Urothelium cell line (cell line): ENCODE measurements around the gene PLXDC2.

Experiments used
- DNase-seq: peaks from one replicate; pipeline ENCODE4 v3.0.0; 2011; ENCODE audit warnings: low spot score, mixed read lengths
- FAIRE-seq: peaks from 2 replicates; lab custom pipeline; 2011; peaks lifted over from hg19 to GRCh38; lab: Jason Lieb, UNC

PLXDC2 gene

GRCh38 chr10:20093600-20093999, 277.4 kb downstream of the PLXDC2 start:
- FAIRE-seq (no peak), DNase-seq (no peak)

- no peak for DNase-seq
- no peak for FAIRE-seq
Measured at GRCh38 chr10:20094226-20094976, 278.2 kb downstream of the PLXDC2 start.

- no peak for DNase-seq
- FAIRE-seq = no peak
Measured at GRCh38 chr10:20100171-20100570, 283.9 kb downstream of the PLXDC2 start.

GRCh38 chr10:20105236-20105635, 289.0 kb downstream of the PLXDC2 start:
- FAIRE-seq (no peak), DNase-seq (no peak)

- FAIRE-seq (no peak), DNase-seq (no peak)
Measured at GRCh38 chr10:20105931-20106330, 289.7 kb downstream of the PLXDC2 start.

GRCh38 chr10:20108021-20108420, 291.8 kb downstream of the PLXDC2 start:
- no peak for DNase-seq
- no peak for FAIRE-seq

- DNase-seq = no peak
- FAIRE-seq = no peak
Measured at GRCh38 chr10:20109613-20110012, 293.4 kb downstream of the PLXDC2 start.

- no peak for FAIRE-seq
Measured at GRCh38 chr10:20110125-20111100, 294.2 kb downstream of the PLXDC2 start.

GRCh38 chr10:20114179-20114578, 297.9 kb downstream of the PLXDC2 start:
- DNase-seq (no peak), FAIRE-seq (no peak)

More at GRCh38 chr10:20110125-20111100, 294.2 kb downstream of the PLXDC2 start:
- DNase-seq = no peak

- FAIRE-seq = no peak
Measured at GRCh38 chr10:20115894-20116293, 299.7 kb downstream of the PLXDC2 start.

GRCh38 chr10:20117471-20117870, 301.2 kb downstream of the PLXDC2 start:
- FAIRE-seq (no peak), DNase-seq (no peak)

More at GRCh38 chr10:20115894-20116293, 299.7 kb downstream of the PLXDC2 start:
- DNase-seq = no peak

GRCh38 chr10:20118119-20118518, 301.9 kb downstream of the PLXDC2 start:
- no peak for DNase-seq
- no peak for FAIRE-seq

GRCh38 chr10:20128811-20129210, 312.6 kb downstream of the PLXDC2 start:
- DNase-seq (no peak), FAIRE-seq (no peak)

- DNase-seq = no peak
- no peak for FAIRE-seq
Measured at GRCh38 chr10:20132816-20133215, 316.6 kb downstream of the PLXDC2 start.

GRCh38 chr10:20133669-20134189, 317.5 kb downstream of the PLXDC2 start:
- DNase-seq (no peak), FAIRE-seq (no peak)

GRCh38 chr10:20142311-20142710, 326.1 kb downstream of the PLXDC2 start:
- FAIRE-seq (no peak), DNase-seq (no peak)

- FAIRE-seq = no peak
- DNase-seq = no peak
Measured at GRCh38 chr10:20144268-20144667, 328.0 kb downstream of the PLXDC2 start.

- FAIRE-seq = no peak
- DNase-seq = no peak
Measured at GRCh38 chr10:20146004-20146403, 329.8 kb downstream of the PLXDC2 start.

GRCh38 chr10:20147684-20148083, 331.5 kb downstream of the PLXDC2 start:
- DNase-seq (no peak), FAIRE-seq (no peak)

- FAIRE-seq (no peak), DNase-seq (no peak)
Measured at GRCh38 chr10:20156511-20156910, 340.3 kb downstream of the PLXDC2 start.

- DNase-seq (no peak), FAIRE-seq (no peak)
Measured at GRCh38 chr10:20157314-20157713, 341.1 kb downstream of the PLXDC2 start.
